Measurements from ENCODE around the gene TMOD3.

The TMOD3 gene

DNA sequence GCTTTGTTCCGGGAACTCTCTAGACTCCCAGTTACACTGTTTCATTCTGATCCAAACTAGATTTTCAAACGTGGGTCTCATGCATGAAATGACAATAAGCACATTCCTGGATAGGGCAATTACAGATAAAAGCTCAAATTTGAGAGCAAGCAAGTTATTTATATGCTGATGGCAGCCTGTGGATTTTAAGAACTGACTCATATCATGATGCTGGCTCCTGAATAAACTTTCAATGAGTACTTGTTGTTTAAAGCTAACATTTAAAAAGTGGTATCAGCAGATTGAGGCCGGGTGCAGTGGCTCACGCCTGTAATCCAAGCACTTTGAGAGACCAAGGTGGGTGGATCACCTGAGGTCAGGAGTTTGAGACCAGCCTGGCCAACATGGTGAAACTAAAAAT lies 75.5 kb downstream of the TMOD3 start:
- Histone ChIP-seq H2AFZ (ENCODE audit: low read depth, low read length, severe bottlenecking) (no peak overlapping the region), H3K9ac (ENCODE audit: low read length) (no peak overlapping the region), H3K36me3 (ENCODE audit: low read length) (peaks cover 7% of the 10 kb centered on the region; the same call in 1 of the 2 replicates), H3F3A (ENCODE audit: insufficient read depth) (no peaks in the 10 kb centered on the region), H3K79me2 (ENCODE audit: insufficient read depth, low read length) (no peaks in the 10 kb centered on the region), H3K4me3 (ENCODE audit: insufficient read depth, low read length, poor library complexity, severe bottlenecking) (no peak overlapping the region), H3K27ac (ENCODE audit: low read depth, low read length) (no peak overlapping the region), H4K20me1 (ENCODE audit: low read depth, low read length) (no peaks in the 10 kb centered on the region), H3K4me2 (ENCODE audit: low read depth, low read length, poor library complexity, severe bottlenecking) (no peak overlapping the region), H3K27me3 (ENCODE audit: low read length) (no peaks in the 10 kb centered on the region), H3K9me3 (ENCODE audit: insufficient read depth, low read length) (no peaks in the 10 kb centered on the region), H3K9me2 (replicated peaks; ENCODE audit: insufficient read depth, low read length) (no peaks in the 10 kb centered on the region)
- no peak for TF ChIP-seq CTCF (IDR thresholded peaks at IDR 0.05; ENCODE audit: insufficient read depth, low read length, poor library complexity, severe bottlenecking)
- TF ChIP-seq EZH2phosphoT487 (conservative IDR thresholded peaks at IDR 0.05; ENCODE audit: low read length): no peak

DNA sequence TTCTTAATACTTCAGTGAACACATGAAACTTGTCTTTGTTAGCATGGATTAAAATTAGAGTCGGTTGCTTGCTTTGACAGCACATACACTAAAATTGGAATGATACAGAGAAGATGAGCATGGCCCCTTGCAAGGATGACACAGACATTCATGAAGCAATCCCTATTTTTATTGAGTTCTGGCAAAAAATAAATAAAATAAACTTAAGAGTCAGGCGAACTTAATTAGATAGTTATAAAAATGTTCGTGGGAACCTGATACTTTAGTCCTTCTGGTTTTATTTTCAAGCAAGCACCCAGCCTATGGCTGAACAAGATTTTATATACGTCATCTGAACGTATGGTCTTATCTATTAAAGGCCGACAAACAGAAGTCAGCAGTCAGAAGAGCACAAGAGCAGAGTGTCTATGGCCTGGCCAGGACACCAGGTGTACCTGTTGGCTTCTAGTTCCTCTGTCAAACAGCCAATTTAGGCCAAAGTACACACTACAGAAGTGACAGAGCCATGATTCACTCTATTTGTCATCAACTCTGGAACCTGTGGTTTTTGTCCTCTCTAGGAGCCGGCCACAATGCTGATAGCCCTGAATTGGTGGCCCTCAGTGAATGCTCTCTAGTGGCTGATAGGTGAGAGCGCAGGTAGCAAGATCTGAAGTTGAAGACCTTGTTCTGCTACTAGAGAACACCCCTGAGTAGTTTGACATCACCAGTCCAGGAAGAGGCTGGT lies 77.8 kb downstream of the TMOD3 start:
- Histone ChIP-seq H3F3A (ENCODE audit: insufficient read depth) (no peaks in the 10 kb centered on the region), H4K20me1 (ENCODE audit: low read depth, low read length) (no peaks in the 10 kb centered on the region), H3K4me3 (ENCODE audit: insufficient read depth, low read length, poor library complexity, severe bottlenecking) (no peak overlapping the region), H3K9me2 (replicated peaks; ENCODE audit: insufficient read depth, low read length) (no peaks in the 10 kb centered on the region), H3K27me3 (ENCODE audit: low read length) (no peaks in the 10 kb centered on the region), H3K36me3 (ENCODE audit: low read length) (peaks cover 4% of the 10 kb centered on the region; the same call in 1 of the 2 replicates), H3K79me2 (ENCODE audit: insufficient read depth, low read length) (no peaks in the 10 kb centered on the region), H2AFZ (ENCODE audit: low read depth, low read length, severe bottlenecking) (no peak overlapping the region), H3K9me3 (ENCODE audit: insufficient read depth, low read length) (no peaks in the 10 kb centered on the region), H3K27ac (ENCODE audit: low read depth, low read length) (no peak overlapping the region), H3K4me2 (ENCODE audit: low read depth, low read length, poor library complexity, severe bottlenecking) (no peak overlapping the region), H3K9ac (ENCODE audit: low read length) (no peak overlapping the region)
- no peak for TF ChIP-seq EZH2phosphoT487 (conservative IDR thresholded peaks at IDR 0.05; ENCODE audit: low read length)
- no peak for TF ChIP-seq CTCF (IDR thresholded peaks at IDR 0.05; ENCODE audit: insufficient read depth, low read length, poor library complexity, severe bottlenecking)

DNA sequence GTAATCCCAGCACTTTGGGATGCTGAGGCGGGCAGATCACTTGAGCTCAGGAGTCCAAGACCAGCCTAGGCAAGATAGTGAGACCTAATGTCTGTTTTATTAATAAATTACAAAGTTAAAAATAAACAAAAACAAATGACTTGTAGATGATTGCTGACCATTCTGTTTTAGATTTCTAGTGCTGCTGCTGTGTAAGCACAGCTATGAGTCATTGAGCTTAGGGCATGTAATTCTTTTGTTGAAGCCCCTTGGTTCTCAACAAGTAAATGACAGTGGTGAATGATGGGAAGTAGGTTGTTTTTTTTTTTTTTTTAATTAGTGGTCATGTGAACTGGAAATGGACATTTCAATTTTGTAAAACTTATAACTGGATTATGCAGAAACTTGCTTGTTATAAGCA lies 78.9 kb downstream of the TMOD3 start:
- H3K9me2 ChIP-seq (replicated peaks; ENCODE audit: insufficient read depth, low read length): no peaks in the 10 kb centered on the region
- H3K9ac ChIP-seq (ENCODE audit: low read length): no peak overlapping the region
- no peak overlapping the region for H3K4me3 ChIP-seq (ENCODE audit: insufficient read depth, low read length, poor library complexity, severe bottlenecking)
- H3K4me2 ChIP-seq (ENCODE audit: low read depth, low read length, poor library complexity, severe bottlenecking): no peak overlapping the region
- H3F3A ChIP-seq (ENCODE audit: insufficient read depth): no peaks in the 10 kb centered on the region
- H3K79me2 ChIP-seq (ENCODE audit: insufficient read depth, low read length): no peaks in the 10 kb centered on the region
- TF ChIP-seq EZH2phosphoT487 (conservative IDR thresholded peaks at IDR 0.05; ENCODE audit: low read length) (no peak), CTCF (IDR thresholded peaks at IDR 0.05; ENCODE audit: insufficient read depth, low read length, poor library complexity, severe bottlenecking) (no peak)
- no peaks in the 10 kb centered on the region for H3K27me3 ChIP-seq (ENCODE audit: low read length)
- no peaks in the 10 kb centered on the region for H4K20me1 ChIP-seq (ENCODE audit: low read depth, low read length)
- H3K36me3 ChIP-seq (ENCODE audit: low read length): peaks cover 4% of the 10 kb centered on the region; the same call in 1 of the 2 replicates
- H2AFZ ChIP-seq (ENCODE audit: low read depth, low read length, severe bottlenecking): no peak overlapping the region
- no peaks in the 10 kb centered on the region for H3K9me3 ChIP-seq (ENCODE audit: insufficient read depth, low read length)
- H3K27ac ChIP-seq (ENCODE audit: low read depth, low read length): no peak overlapping the region

Measured in SU-DHL-6 (cell line).